Measurements from ENCODE around the gene KLF6. TPM values are rescaled to one million over a fixed set of nuclear protein-coding genes. Genes with fewer than 3 reads are reported as not detected.
"Not testable (repeated sequence)": the region's sequence is repeated elsewhere in the genome, so short reads cannot be mapped to it uniquely, and the experiment has no call there.

KLF6 gene
- total RNA-seq, 1 experiment from 2014 or later: 70.1 TPM

DNA sequence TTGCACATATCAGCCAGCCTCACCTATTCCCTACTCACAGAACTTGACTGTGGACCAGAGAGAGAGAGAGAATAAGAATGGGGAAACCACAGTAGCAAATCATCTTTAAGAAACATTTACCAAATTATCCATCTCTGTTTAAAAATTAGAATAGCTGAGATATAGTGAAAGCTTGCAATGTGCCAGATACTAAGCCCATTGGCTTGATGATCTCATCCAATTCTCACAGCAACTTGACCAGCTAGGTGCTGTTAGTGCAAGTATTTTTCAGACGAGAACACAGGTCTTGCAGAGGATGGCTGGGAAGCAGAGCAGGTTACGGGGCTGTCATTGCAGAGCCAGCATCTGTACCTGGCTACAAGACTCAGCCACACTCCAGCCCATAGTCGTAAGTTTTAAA lies 50.9 kb downstream of the KLF6 start:
- CTCF ChIA-PET: no interaction called here

GRCh38 chr10:3732183-3732582 lies 52.8 kb downstream of the KLF6 start:
- DNase-seq (ENCODE audit: low spot score); H3K27me3 ChIP-seq (replicated peaks; ENCODE audit: insufficient read depth, low read depth, low read length, poor library complexity); intact Hi-C loops (cut with micrococcal nuclease; ENCODE audit: unreplicated experiment); H3K9me3 ChIP-seq (ENCODE audit: low read depth, low read length, poor library complexity, severe bottlenecking); H3K27ac ChIP-seq (ENCODE audit: low read depth, low read length, poor library complexity, severe bottlenecking); H3K36me3 ChIP-seq (ENCODE audit: insufficient read depth, low read length, poor library complexity, severe bottlenecking); H3K4me3 ChIP-seq (ENCODE audit: low read depth, low read length, poor library complexity, severe bottlenecking); H3K4me1 ChIP-seq (ENCODE audit: insufficient read depth, low read length, poor library complexity, severe bottlenecking); BruUV-seq (replicated peaks); CTCF ChIA-PET; POLR2A ChIA-PET (ENCODE audit: low non-redundant PET): not testable (repeated sequence)

More for the DNA sequence above, 50.9 kb downstream of the KLF6 start:
- no peak overlapping the region for H3K4me3 ChIP-seq (ENCODE audit: low read depth, low read length, poor library complexity, severe bottlenecking)
- no TSS peak for BruUV-seq (replicated peaks)
- POLR2A ChIA-PET (ENCODE audit: low non-redundant PET): interaction anchor here (0.5 kb wide), 1 partner anchor 122 kb away, joined by 24 read pairs; no protein-coding TSS in a partner anchor
- TF ChIP-seq EZH2 (IDR thresholded peaks at IDR 0.05; ENCODE audit: borderline replicate concordance, low read depth, low read length, poor library complexity, severe bottlenecking): no peak
- TF ChIP-seq, protein P1, sequence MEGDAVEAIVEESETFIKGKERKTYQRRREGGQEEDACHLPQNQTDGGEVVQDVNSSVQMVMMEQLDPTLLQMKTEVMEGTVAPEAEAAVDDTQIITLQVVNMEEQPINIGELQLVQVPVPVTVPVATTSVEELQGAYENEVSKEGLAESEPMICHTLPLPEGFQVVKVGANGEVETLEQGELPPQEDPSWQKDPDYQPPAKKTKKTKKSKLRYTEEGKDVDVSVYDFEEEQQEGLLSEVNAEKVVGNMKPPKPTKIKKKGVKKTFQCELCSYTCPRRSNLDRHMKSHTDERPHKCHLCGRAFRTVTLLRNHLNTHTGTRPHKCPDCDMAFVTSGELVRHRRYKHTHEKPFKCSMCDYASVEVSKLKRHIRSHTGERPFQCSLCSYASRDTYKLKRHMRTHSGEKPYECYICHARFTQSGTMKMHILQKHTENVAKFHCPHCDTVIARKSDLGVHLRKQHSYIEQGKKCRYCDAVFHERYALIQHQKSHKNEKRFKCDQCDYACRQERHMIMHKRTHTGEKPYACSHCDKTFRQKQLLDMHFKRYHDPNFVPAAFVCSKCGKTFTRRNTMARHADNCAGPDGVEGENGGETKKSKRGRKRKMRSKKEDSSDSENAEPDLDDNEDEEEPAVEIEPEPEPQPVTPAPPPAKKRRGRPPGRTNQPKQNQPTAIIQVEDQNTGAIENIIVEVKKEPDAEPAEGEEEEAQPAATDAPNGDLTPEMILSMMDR (conservative IDR thresholded peaks at IDR 0.05; ENCODE audit: low read depth, low read length): no peak
- no peaks in the 10 kb centered on the region for H3K27me3 ChIP-seq (replicated peaks; ENCODE audit: insufficient read depth, low read depth, low read length, poor library complexity)
- intact Hi-C loops (cut with micrococcal nuclease; ENCODE audit: unreplicated experiment): no loop called here
- no peak overlapping the region for H3K27ac ChIP-seq (ENCODE audit: low read depth, low read length, poor library complexity, severe bottlenecking)
- H3K36me3 ChIP-seq (ENCODE audit: insufficient read depth, low read length, poor library complexity, severe bottlenecking): no peaks in the 10 kb centered on the region
- H3K4me1 ChIP-seq (ENCODE audit: insufficient read depth, low read length, poor library complexity, severe bottlenecking): peaks cover 7% of the 10 kb centered on the region
- no peak for DNase-seq (ENCODE audit: low spot score)
- H3K9me3 ChIP-seq (ENCODE audit: low read depth, low read length, poor library complexity, severe bottlenecking): no peaks in the 10 kb centered on the region

GRCh38 chr10:3729397-3729976 lies 55.5 kb downstream of the KLF6 start:
- POLR2A ChIA-PET (ENCODE audit: low non-redundant PET): interaction anchor here (0.8 kb wide), 1 partner anchor 80 kb away, joined by 9 read pairs; no protein-coding TSS in a partner anchor
- no peak for DNase-seq (ENCODE audit: low spot score)

More at GRCh38 chr10:3729397-3729976, 55.5 kb downstream of the KLF6 start:
- H3K4me3 ChIP-seq (ENCODE audit: low read depth, low read length, poor library complexity, severe bottlenecking): no peak overlapping the region
- H3K27ac ChIP-seq (ENCODE audit: low read depth, low read length, poor library complexity, severe bottlenecking): no peak overlapping the region
- CTCF ChIA-PET: no interaction called here
- no TSS peak for BruUV-seq (replicated peaks)
- no peaks in the 10 kb centered on the region for H3K36me3 ChIP-seq (ENCODE audit: insufficient read depth, low read length, poor library complexity, severe bottlenecking)
- intact Hi-C loops (cut with micrococcal nuclease; ENCODE audit: unreplicated experiment): no loop called here
- no peaks in the 10 kb centered on the region for H3K27me3 ChIP-seq (replicated peaks; ENCODE audit: insufficient read depth, low read depth, low read length, poor library complexity)
- no peaks in the 10 kb centered on the region for H3K9me3 ChIP-seq (ENCODE audit: low read depth, low read length, poor library complexity, severe bottlenecking)
- H3K4me1 ChIP-seq (ENCODE audit: insufficient read depth, low read length, poor library complexity, severe bottlenecking): no peaks in the 10 kb centered on the region
- TF ChIP-seq, protein P1 (conservative IDR thresholded peaks at IDR 0.05; ENCODE audit: low read depth, low read length): no peak
- TF ChIP-seq EZH2 (IDR thresholded peaks at IDR 0.05; ENCODE audit: borderline replicate concordance, low read depth, low read length, poor library complexity, severe bottlenecking): no peak

All from A673 (cell line).